ENCODE results near the gene MRPL1.

Gene MRPL1

DNA sequence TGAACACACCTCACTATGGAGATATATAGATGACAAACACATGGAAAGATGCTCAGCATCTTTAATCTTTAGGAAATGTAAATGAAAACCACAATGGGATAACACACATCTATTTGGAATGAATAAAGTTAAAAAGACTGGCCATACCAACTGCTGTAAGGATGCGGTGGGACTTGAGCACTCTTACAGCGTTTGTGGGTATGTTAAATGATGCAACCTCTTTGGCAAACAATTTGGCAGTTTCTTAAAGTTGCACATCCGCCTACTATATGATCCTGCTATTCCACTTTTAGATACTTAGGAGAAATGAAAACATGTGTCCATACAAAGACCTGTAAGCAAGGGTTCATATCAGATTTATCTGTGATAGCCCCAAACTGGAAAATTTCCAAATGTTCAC is 50.7 kb downstream of the MRPL1 start:
- no peak overlapping the region for H3K4me3 ChIP-seq (ENCODE audit: low read length)
- no peak for DNase-seq (ENCODE audit: low read depth)
- TF ChIP-seq, protein P1, sequence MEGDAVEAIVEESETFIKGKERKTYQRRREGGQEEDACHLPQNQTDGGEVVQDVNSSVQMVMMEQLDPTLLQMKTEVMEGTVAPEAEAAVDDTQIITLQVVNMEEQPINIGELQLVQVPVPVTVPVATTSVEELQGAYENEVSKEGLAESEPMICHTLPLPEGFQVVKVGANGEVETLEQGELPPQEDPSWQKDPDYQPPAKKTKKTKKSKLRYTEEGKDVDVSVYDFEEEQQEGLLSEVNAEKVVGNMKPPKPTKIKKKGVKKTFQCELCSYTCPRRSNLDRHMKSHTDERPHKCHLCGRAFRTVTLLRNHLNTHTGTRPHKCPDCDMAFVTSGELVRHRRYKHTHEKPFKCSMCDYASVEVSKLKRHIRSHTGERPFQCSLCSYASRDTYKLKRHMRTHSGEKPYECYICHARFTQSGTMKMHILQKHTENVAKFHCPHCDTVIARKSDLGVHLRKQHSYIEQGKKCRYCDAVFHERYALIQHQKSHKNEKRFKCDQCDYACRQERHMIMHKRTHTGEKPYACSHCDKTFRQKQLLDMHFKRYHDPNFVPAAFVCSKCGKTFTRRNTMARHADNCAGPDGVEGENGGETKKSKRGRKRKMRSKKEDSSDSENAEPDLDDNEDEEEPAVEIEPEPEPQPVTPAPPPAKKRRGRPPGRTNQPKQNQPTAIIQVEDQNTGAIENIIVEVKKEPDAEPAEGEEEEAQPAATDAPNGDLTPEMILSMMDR (conservative IDR thresholded peaks at IDR 0.05; ENCODE audit: low read length), result no peak

DNA sequence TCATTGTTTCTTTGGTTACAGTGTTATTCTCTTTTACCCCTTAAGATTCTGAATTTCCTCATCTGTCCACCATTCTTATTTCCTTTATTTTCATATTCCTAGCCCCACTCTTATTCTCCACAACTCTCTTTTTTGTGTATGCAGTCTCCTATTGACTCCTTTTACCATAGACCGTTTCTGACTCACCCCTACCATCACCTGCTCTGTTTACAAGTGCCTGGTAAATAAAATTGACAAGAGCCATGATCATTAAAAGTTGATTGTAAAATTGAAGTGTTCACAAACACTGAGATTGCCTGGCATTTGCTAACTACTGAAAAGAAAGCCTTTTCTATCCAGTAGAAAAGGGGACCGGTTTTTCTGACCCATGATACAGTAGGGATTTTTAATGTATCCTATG is 54.4 kb downstream of the MRPL1 start:
- no peak for DNase-seq (ENCODE audit: low read depth)
- H3K4me3 ChIP-seq (ENCODE audit: low read length), result no peak overlapping the region
- TF ChIP-seq, protein P1 (conservative IDR thresholded peaks at IDR 0.05; ENCODE audit: low read length), result no peak

DNA sequence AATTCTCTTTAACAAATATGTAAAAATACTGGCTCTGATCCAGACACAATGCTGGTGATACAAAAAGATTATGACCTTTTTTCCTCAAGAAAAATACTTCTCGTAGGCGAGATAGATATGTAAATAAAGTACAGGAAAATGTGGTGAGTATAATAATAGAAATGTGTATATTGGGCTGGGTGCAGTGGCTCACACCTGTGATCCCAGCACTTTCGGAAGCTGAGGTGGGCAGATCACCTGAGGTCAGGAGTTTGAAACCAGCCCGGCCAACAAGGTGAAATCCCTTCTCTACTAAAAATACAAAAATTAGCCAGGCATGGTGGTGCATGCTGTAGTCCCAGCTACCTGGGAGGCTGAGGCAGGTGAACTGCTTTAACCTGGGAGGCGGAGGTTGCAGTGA is 55.0 kb downstream of the MRPL1 start:
- TF ChIP-seq, protein P1 (conservative IDR thresholded peaks at IDR 0.05; ENCODE audit: low read length), result no peak
- no peak for DNase-seq (ENCODE audit: low read depth)
- H3K4me3 ChIP-seq (ENCODE audit: low read length), result no peak overlapping the region

DNA sequence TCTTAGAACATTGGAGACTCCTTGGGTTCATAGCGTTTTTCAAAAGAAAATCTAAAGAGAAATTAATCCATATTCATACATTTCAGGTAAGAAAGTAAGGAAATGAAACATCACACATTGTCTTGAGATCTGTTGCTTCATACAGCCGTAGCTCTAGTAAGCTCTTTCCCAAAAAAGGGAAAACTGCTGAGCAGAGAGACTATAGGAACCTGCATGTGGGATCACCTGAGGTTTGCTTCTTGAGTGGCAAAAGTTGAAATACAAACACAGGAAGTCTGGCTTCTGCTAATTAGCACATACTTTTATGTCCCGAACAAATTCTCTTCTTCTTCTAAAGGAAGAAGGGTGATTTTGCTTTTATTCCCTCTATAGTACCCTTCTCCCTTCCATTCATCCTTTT is 57.7 kb downstream of the MRPL1 start:
- no peak overlapping the region for H3K4me3 ChIP-seq (ENCODE audit: low read length)
- TF ChIP-seq, protein P1 (conservative IDR thresholded peaks at IDR 0.05; ENCODE audit: low read length), result no peak
- no peak for DNase-seq (ENCODE audit: low read depth)

DNA sequence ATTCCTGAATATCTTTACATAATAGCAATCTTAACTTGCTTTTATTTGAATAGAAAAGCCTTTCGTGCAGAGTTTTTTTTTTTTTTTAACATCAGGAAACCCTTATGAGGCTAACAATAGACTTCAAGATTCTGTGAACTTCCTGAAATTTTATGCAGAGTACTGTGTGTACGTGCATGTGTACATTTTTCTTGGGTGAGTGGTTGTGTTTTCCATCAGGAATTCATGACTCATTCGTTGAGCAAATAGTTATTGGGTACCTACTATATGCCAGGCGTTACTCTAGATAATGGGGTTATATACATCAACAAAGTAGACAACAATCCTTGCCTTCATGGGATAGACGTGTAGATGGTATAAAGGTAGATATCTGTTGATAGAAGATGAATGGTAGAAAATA is 59.1 kb downstream of the MRPL1 start:
- peak; percentile 91 for DNase-seq (ENCODE audit: low read depth)
- TF ChIP-seq, protein P1 (conservative IDR thresholded peaks at IDR 0.05; ENCODE audit: low read length), result no peak
- no peak overlapping the region for H3K4me3 ChIP-seq (ENCODE audit: low read length)

DNA sequence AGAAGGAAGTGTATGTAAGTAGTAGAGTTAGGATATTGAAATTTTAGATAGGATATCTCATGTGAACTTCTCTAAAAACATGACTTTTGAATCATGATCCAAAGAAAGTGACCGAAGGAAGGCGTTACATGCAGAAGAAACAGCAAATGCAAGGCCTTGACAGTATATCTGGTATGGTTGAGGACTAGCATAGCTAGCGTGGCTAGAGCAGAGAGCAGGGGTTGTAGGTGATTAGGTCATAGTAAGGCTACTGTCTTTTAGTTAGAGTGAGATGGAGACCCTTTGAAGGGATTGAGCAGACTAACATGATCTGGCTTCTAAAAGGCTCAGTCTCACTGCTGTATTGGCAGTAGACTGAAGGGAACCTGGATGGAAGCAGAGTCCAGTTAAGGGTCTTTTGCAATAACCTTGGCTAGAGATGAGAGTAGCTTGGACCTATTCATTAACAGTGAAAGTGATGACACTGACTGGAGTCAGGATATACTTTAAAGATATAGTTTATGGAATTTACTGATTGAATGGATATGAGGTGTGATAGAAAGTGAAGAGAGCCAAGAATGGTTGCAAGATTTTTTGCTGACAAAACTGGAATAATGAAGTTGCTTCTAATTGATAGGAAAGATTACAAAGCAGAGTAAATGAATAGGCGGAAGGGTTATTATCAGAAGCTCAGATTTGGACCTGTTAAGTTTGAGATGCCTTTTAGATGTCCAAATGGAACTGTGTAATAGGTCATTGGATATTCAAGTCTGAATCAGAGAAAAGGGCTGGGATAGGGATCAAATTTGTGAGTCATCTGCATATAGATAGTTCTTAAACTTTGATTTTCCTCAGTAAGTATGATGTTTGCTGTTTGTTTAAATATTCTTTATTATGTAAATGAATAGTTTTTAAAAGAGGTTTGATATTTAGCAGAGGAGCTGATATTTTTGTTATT is 59.8 kb downstream of the MRPL1 start:
- DNase-seq (ENCODE audit: low read depth), result peak; percentile 41
- TF ChIP-seq, protein P1 (conservative IDR thresholded peaks at IDR 0.05; ENCODE audit: low read length), result no peak
- H3K4me3 ChIP-seq (ENCODE audit: low read length), result no peak overlapping the region
